Natural killer cell (primary cell): ENCODE measurements around the gene NYNRIN. TPM values are rescaled to one million over a fixed set of nuclear protein-coding genes. Genes with fewer than 3 reads are reported as not detected.

Source experiments
- ATAC-seq, 3 donors: fragments of 150-1000 bp in 2 of 3; fragments of 200-7000 bp in 1 of 3; cut with Tn5 transposase; 1 replicate in 1 of 3; 2 replicates in 2 of 3; pipeline ENCODE4 v1.10.0; 2021; ENCODE audit warnings: mild to moderate bottlenecking in 2 of 3, moderate library complexity in 2 of 3
- DNase-seq, 2 donors: peaks; one replicate each; pipeline versions ENCODE4 v3.0.0 to v3.0.0-alpha.2; 2013 to 2021; ENCODE audit warnings: mixed read lengths in 1 of 2
- H3K27ac ChIP-seq: one replicate; pipeline ENCODE4 v1.5.1; 2013; ENCODE audit warnings: mild to moderate bottlenecking, low read length
- H3K27me3 ChIP-seq: one replicate; pipeline ENCODE4 v1.6.1; 2013; ENCODE audit warnings: low read length; ENCODE audit not compliant: control insufficient read depth, insufficient read depth
- H3K36me3 ChIP-seq: one replicate; pipeline ENCODE4 v1.6.1; 2013; ENCODE audit warnings: low read length; ENCODE audit not compliant: control insufficient read depth, insufficient read depth
- H3K4me1 ChIP-seq: one replicate; pipeline ENCODE4 v1.6.1; 2013; ENCODE audit warnings: low read length; ENCODE audit not compliant: control insufficient read depth, insufficient read depth
- H3K4me3 ChIP-seq: one replicate; pipeline ENCODE4 v1.5.1; 2013; ENCODE audit warnings: low read length
- H3K9me3 ChIP-seq: one replicate; pipeline ENCODE4 v1.6.1; 2013; ENCODE audit warnings: low read length; ENCODE audit not compliant: control insufficient read depth, insufficient read depth
- H3K27ac Mint-ChIP-seq, 2 donors: one replicate each; pipeline ENCODE4 v1.8.0; 2022; ENCODE audit warnings: mild to moderate bottlenecking in 2 of 2, mixed read lengths in 2 of 2, moderate library complexity in 1 of 2
- H3K27me3 Mint-ChIP-seq, 2 donors: one replicate each; pipeline ENCODE4 v1.8.0; 2022; ENCODE audit warnings: low read depth in 2 of 2, mixed read lengths in 2 of 2
- H3K36me3 Mint-ChIP-seq: one replicate; pipeline ENCODE4 v1.8.0; 2022; ENCODE audit warnings: mixed read lengths
- H3K4me1 Mint-ChIP-seq, 2 donors: one replicate each; pipeline ENCODE4 v1.8.0; 2022; ENCODE audit warnings: mixed read lengths in 2 of 2
- H3K4me3 Mint-ChIP-seq: one replicate; pipeline ENCODE4 v1.8.0; 2022; ENCODE audit warnings: mild to moderate bottlenecking, moderate library complexity, mixed read lengths
- H3K9me3 Mint-ChIP-seq, 2 donors: one replicate each; pipeline ENCODE4 v1.8.0; 2022; ENCODE audit warnings: mixed read lengths in 2 of 2
- WGBS: methylation state at CpG from one replicate; pipeline ENCODE4 v1.1.7; 2013; ENCODE audit warnings: missing lambda C conversion rate; ENCODE audit not compliant: insufficient coverage; 5-methylcytosine and 5-hydroxymethylcytosine counted together
- intact Hi-C: fragments of 100-400 bp; cut with micrococcal nuclease; formaldehyde crosslinking; loops from one replicate; pipeline ENCODE4 v1.14.2; 2022
- total RNA-seq, 4 donors: library from RNA; stranded (reverse); fragments of 120-200 nt in 1 of 4; gene quantifications; one replicate each; pipeline versions ENCODE4 v1.2.3 to v1.2.4, GENCODE V29; 2013 to 2022
- TF ChIP-seq, protein P1 (sequence below): fragments of 200-600 bp; IDR thresholded peaks from one replicate; pipeline ENCODE4 v1.8.0; 2022; ENCODE audit warnings: antibody characterized with exemption

Gene NYNRIN
- total RNA-seq, 3 donors from 2014 or later (not counting 1 experiment from before 2014, with no cell fraction given): 0.23 to 0.53 (median 0.42) TPM

DNA sequence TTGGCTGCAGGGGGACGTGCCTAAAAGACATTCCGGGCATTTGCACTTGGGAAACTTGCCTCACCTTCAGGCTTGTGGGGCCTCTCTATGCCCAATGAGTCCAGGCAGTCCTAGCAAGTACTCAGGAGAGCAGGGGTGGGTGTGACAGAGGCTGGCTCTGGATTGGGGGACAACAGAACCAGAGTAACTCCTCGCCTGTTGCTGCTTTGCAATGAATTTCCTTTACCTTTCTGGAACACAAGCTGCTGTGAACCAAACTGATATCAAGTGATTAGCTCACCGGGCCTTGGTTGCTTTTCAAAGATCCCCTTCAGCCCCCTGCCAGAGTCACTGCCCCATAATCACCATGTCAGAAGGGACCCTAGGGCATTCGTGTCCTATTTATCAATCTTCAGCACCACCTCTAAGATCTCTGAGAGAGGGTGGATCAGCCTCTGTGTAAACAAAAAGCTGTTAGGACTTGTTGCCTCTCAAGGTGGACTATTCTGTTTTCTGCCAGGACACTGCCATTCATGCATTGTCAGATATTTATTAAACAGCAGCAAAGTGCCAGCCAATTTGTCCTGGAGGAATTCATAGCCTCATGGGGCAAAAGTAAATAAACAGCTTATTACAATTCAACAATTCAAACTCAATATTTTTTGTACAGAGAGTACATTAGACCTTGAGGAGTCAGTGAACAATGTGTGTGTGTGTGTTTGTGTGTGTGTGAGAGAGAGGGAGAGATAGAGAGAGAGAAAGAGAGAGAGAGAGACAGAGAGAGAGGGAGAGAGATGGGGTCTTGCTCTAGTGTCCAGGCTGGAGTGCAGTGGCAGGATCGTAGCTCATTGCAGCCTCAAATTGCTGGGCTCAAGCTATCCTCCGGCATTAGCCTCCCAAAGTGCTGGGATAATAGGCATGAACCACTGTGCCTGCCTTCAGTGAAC is 19.6 kb upstream of the NYNRIN start:
- peaks cover 0 to 4% of the 10 kb centered on the region in 2 donors for H3K27me3 Mint-ChIP-seq
- TF ChIP-seq, protein P1, sequence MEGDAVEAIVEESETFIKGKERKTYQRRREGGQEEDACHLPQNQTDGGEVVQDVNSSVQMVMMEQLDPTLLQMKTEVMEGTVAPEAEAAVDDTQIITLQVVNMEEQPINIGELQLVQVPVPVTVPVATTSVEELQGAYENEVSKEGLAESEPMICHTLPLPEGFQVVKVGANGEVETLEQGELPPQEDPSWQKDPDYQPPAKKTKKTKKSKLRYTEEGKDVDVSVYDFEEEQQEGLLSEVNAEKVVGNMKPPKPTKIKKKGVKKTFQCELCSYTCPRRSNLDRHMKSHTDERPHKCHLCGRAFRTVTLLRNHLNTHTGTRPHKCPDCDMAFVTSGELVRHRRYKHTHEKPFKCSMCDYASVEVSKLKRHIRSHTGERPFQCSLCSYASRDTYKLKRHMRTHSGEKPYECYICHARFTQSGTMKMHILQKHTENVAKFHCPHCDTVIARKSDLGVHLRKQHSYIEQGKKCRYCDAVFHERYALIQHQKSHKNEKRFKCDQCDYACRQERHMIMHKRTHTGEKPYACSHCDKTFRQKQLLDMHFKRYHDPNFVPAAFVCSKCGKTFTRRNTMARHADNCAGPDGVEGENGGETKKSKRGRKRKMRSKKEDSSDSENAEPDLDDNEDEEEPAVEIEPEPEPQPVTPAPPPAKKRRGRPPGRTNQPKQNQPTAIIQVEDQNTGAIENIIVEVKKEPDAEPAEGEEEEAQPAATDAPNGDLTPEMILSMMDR: no peak
- DNase-seq (no peak), ATAC-seq (no peak)
- Histone ChIP-seq H3K27me3 (no peaks in the 10 kb centered on the region), H3K36me3 (no peaks in the 10 kb centered on the region), H3K27ac (no peak overlapping the region), H3K9me3 (no peaks in the 10 kb centered on the region), H3K4me3 (no peak overlapping the region), H3K4me1 (no peaks in the 10 kb centered on the region)
- WGBS: 88% methylated on average over 6 of the region's 7 CpGs
- no peak overlapping the region for H3K27ac Mint-ChIP-seq
- no peaks in the 10 kb centered on the region for H3K4me1 Mint-ChIP-seq
- no peaks in the 10 kb centered on the region for H3K36me3 Mint-ChIP-seq
- H3K4me3 Mint-ChIP-seq: no peak overlapping the region
- H3K9me3 Mint-ChIP-seq: no peaks in the 10 kb centered on the region
- intact Hi-C loops: no loop called here

DNA sequence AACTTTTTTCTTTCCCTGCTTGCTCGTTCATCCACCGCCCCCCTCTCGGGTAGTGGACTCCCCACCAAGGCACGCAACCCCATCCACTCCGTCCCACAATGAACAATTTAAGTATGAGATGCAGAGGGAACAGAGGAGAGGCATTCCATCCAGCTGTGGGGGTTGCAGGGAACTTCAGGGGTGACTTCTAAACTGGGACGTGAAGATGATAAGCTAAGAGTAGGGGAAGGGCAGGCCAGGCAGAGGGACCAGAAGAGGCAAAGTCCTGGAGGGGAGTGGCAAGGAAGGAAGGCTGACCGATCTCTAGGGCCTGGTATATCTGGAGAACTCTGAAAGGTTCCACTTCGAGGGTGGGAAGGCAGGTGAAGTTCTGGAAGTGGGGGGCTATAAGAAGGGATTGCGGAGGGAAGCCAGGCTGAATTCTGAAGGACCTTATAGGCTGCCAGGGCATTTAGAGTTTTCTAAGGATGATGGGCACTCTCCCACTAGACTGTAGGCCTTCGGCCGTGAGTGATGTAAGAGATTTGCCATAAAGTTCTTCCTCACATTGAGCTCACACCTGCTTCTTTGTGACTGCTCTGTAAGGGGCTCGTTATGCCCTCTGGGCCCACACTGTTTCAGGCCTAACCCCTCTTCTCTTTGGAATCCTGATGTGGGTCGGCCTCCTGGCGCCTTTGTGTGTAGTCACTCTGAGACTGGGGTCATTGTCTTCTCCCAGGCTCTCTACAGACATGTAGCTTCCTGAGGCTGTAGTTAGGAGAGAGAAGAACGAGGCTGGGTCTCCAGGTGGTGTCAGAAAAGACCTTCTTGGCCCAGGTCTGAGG is 18.7 kb upstream of the NYNRIN start:
- H3K36me3 ChIP-seq: no peaks in the 10 kb centered on the region
- H3K27me3 Mint-ChIP-seq: peaks cover 5 to 9% of the 10 kb centered on the region in 2 donors
- no peaks in the 10 kb centered on the region for H3K4me1 Mint-ChIP-seq
- H3K4me1 ChIP-seq: no peaks in the 10 kb centered on the region
- no peak overlapping the region for H3K27ac ChIP-seq
- ATAC-seq (no peak), DNase-seq (no peak)
- WGBS: 88% methylated on average over 13 of the region's 15 CpGs
- no peaks in the 10 kb centered on the region for H3K9me3 ChIP-seq
- H3K4me3 Mint-ChIP-seq: no peak overlapping the region
- TF ChIP-seq, protein P1: no peak
- H3K27ac Mint-ChIP-seq: no peak overlapping the region
- intact Hi-C loops: no loop called here
- H3K4me3 ChIP-seq: no peak overlapping the region
- H3K27me3 ChIP-seq: no peaks in the 10 kb centered on the region
- H3K9me3 Mint-ChIP-seq: no peaks in the 10 kb centered on the region
- H3K36me3 Mint-ChIP-seq: no peaks in the 10 kb centered on the region

GRCh38 chr14:24381363-24382063 is 17.3 kb upstream of the NYNRIN start:
- no peaks in the 10 kb centered on the region for H3K27me3 ChIP-seq
- no peaks in the 10 kb centered on the region for H3K9me3 ChIP-seq
- H3K36me3 Mint-ChIP-seq: no peaks in the 10 kb centered on the region
- no peak overlapping the region for H3K4me3 ChIP-seq
- TF ChIP-seq, protein P1: no peak
- H3K36me3 ChIP-seq: no peaks in the 10 kb centered on the region
- no peak overlapping the region for H3K4me3 Mint-ChIP-seq
- no peaks in the 10 kb centered on the region for H3K9me3 Mint-ChIP-seq
- intact Hi-C loops: no loop called here
- H3K27ac Mint-ChIP-seq: no peak overlapping the region
- DNase-seq: no peak
- WGBS: 86% methylated on average over 8 of the region's 8 CpGs
- H3K4me1 Mint-ChIP-seq: no peaks in the 10 kb centered on the region
- H3K4me1 ChIP-seq: no peaks in the 10 kb centered on the region
- ATAC-seq: no peak
- H3K27ac ChIP-seq: no peak overlapping the region
- peaks cover 9 to 12% of the 10 kb centered on the region in 2 donors for H3K27me3 Mint-ChIP-seq
